Testis (tissue), 2 donors: ENCODE data around the gene CDH20.

Experiments used
- CTCF ChIP-seq, 3 experiments: fragments of 450-650 bp in 2 of 3; fragments of 200-600 bp in 1 of 3; sonication (generic) in 1 of 3; IDR thresholded peaks; one replicate each; pipeline ENCODE4 v1.5.1; 2016 to 2019; ENCODE audit warnings: antibody characterized with exemption in 3 of 3, mild to moderate bottlenecking in 2 of 3, moderate library complexity in 1 of 3
- POLR2A ChIP-seq: fragments of 450-650 bp; IDR thresholded peaks from one replicate; pipeline ENCODE4 v1.6.1; 2017; ENCODE audit warnings: antibody characterized with exemption, mild to moderate bottlenecking, moderate library complexity

DNA sequence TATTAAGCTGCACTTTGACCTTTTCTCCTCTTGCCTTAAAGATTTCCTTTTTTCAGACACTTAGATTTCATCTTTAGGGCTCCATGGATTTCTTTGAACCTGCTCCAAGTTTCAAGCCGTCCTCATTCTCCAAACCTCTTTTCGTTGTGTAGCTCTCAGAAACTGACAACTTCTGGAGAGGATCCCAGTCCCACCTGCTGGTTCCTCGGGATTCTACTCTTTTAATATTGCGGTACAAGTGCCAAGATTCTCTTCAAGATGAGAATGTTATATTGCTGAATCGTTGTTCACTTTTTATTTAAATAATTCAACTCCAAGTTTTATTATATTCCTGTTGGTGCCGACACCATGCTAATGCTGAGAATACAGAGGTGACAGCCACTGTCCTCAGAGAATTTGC is 141.1 kb downstream of the CDH20 start:
- TF ChIP-seq CTCF (IDR thresholded peaks at IDR 0.05) (no peak), POLR2A (no peak)
